ENCODE measurements around the gene CRLF3.

DNA sequence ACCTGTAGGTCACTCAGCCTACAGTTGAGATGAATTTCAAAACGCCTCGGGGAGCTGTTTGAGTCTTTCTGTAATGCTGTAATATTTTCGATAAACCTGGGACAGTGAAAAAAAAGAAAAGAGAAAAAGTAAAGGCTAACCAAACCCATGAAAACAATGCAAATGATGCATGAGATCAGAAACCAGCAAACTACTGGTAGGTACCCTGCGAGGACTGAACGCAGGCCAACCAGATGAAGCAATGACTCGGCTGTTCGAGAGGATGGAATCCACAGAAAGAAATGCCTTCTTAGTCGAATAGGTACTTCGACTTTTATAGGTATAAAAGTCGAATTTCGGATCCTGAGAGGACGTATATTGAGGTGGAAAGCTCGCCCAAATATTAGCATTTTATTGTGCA lies 6.8 kb upstream of the CRLF3 start:
- TF ChIP-seq EP300 (IDR thresholded peaks at IDR 0.05) (no peak), POLR2AphosphoS5 (IDR thresholded peaks at IDR 0.05) (no peak)
